K562 (cell line): ENCODE data around the gene PRR35.
A peak's percentile ranks its signal among the peaks of the same experiment; 100 is the strongest.

Experiments used
- DDX20 ChIP-seq: fragments of 450-650 bp; IDR thresholded peaks from 2 replicates; pipeline ENCODE4 v1.6.1; 2016; ENCODE audit warnings: missing genetic modification characterization, low read depth, mild to moderate bottlenecking, missing compliant biosample characterization, moderate library complexity
- E2F1 ChIP-seq: sonication (generic); formaldehyde crosslinking; IDR thresholded peaks from 2 replicates; pipeline ENCODE4 v1.8.1; 2023; ENCODE audit warnings: mild to moderate bottlenecking, missing genetic modification reagents, moderate library complexity
- GABPA ChIP-seq: fragments of 200-800 bp; sonication (Bioruptor generic); conservative IDR thresholded peaks from 2 replicates; pipeline ENCODE4 v1.6.1; 2016; ENCODE audit warnings: low read depth, missing genetic modification characterization, missing compliant biosample characterization
- KLF13 ChIP-seq: fragments of 450-650 bp; IDR thresholded peaks from 2 replicates; pipeline ENCODE4 v1.6.1; 2016; ENCODE audit warnings: missing genetic modification characterization, low read depth, mild to moderate bottlenecking, missing compliant biosample characterization, moderate library complexity, borderline replicate concordance
- POLR2A ChIP-seq: fragments of 450-650 bp; conservative IDR thresholded peaks from 2 replicates; pipeline ENCODE4 v1.6.1; 2016
- POLR2AphosphoS5 ChIP-seq: IDR thresholded peaks from 2 replicates; pipeline ENCODE4 v1.6.1; 2011; ENCODE audit warnings: mild to moderate bottlenecking, low read depth, low read length, moderate library complexity; ENCODE audit not compliant: control insufficient read depth, insufficient read depth

DNA sequence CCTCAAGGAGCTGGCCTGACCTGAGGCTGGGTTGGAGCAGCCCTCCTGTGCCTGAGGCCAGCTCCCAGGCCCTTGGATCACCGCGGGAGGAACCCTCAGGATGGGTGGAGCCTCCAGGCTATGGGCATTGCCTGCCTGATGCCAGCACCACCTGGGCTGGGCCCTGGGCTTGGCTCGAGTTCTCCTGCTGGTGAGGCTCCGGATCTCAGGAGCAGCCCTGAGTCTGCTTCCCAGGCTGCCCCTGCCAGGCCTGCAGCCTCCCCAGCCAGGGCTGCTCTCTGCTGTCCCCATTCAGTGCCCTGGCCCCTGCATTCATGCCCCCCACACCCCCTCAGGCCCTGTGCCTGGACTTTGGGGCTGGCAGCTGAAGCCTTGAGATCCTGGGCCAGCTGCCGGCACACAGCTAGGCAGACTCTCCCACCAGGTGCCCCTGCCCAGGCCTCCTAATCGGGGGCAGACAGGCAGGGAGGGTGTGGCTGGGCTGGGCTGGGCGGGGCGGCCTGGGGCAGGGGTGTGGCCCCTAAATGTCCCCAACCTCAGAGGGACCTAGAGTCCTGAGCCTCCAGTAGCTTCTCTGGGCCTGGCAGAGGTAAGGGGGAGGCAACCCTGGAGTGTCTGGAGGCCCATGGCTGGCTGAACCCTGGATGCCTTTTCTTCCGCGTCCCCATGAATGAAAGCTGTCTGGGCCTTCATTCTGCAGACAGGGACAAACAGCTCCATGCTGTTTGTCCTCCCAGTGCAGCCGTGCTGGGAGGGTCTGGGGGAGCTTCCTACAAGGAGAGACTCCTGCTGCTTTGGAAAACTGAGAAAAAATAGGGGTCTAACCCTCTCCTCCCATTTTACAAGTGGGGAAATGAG is 8.4 kb downstream of the PRR35 start:
- no peak for TF ChIP-seq DDX20 (tag)
- TF ChIP-seq POLR2A = 0 out of 2 replicates have a peak, but pooled peaks have one; percentile 30
- TF ChIP-seq GABPA (tag) = no peak
- TF ChIP-seq POLR2AphosphoS5 = 0 out of 2 replicates have a peak, but pooled peaks have one; percentile 12
- no peak for TF ChIP-seq E2F1
- no peak for TF ChIP-seq KLF13
